GM12891 (cell line): ENCODE measurements around the gene CACNA1H.

Experiments
- DNase-seq: peaks from one replicate; pipeline ENCODE4 v3.0.0; 2011; ENCODE audit warnings: low spot score; ENCODE audit not compliant: insufficient read length
- FAIRE-seq: peaks from 2 replicates; lab custom pipeline; 2011; peaks lifted over from hg19 to GRCh38; lab: Jason Lieb, UNC
- PAX5 ChIP-seq: IDR thresholded peaks from 2 replicates; pipeline ENCODE4 v1.6.1; 2011; ENCODE audit warnings: low read length, moderate library complexity, mild to moderate bottlenecking; ENCODE audit not compliant: insufficient read depth, severe bottlenecking
- POLR2A ChIP-seq: IDR thresholded peaks from 2 replicates; pipeline ENCODE4 v1.6.1; 2011; ENCODE audit warnings: low read depth, low read length, control low read depth
- POLR2AphosphoS5 ChIP-seq: IDR thresholded peaks from 2 replicates; pipeline ENCODE4 v1.6.1; 2011; ENCODE audit warnings: low read depth, low read length, control low read depth
- POU2F2 ChIP-seq: IDR thresholded peaks from 2 replicates; pipeline ENCODE4 v1.6.1; 2011; ENCODE audit warnings: low read depth, mild to moderate bottlenecking, control low read depth, low read length, moderate library complexity
- SPI1 ChIP-seq: IDR thresholded peaks from 2 replicates; pipeline ENCODE4 v1.6.1; 2011; ENCODE audit warnings: low read depth, low read length, control low read depth
- TAF1 ChIP-seq: IDR thresholded peaks from 2 replicates; pipeline ENCODE4 v1.6.1; 2011; ENCODE audit warnings: low read depth, low read length, control low read depth

Gene CACNA1H

GRCh38 chr16:1113489-1113888 lies 39.4 kb upstream of the CACNA1H start:
- no peak for TF ChIP-seq TAF1
- no peak for TF ChIP-seq POLR2A
- no peak for TF ChIP-seq POLR2AphosphoS5
- TF ChIP-seq PAX5 = no peak
- no peak for TF ChIP-seq POU2F2
- no peak for TF ChIP-seq SPI1
- DNase-seq = no peak
- FAIRE-seq = no peak

- TF ChIP-seq TAF1 = no peak
- TF ChIP-seq POU2F2 = no peak
- DNase-seq (no peak), FAIRE-seq (no peak)
Observed at GRCh38 chr16:1113889-1114526, 38.9 kb upstream of the CACNA1H start.

- FAIRE-seq (no peak), DNase-seq (no peak)
- no peak for TF ChIP-seq PAX5
- TF ChIP-seq TAF1 = no peak
- no peak for TF ChIP-seq SPI1
Observed at GRCh38 chr16:1116693-1117077, 36.2 kb upstream of the CACNA1H start.

GRCh38 chr16:1117176-1117900 lies 35.6 kb upstream of the CACNA1H start:
- FAIRE-seq (no peak), DNase-seq (no peak)
- TF ChIP-seq POLR2AphosphoS5 (no peak), SPI1 (no peak), PAX5 (no peak), POU2F2 (no peak), POLR2A (no peak), TAF1 (no peak)

GRCh38 chr16:1117926-1118325 lies 35.0 kb upstream of the CACNA1H start:
- TF ChIP-seq POLR2A (no peak), PAX5 (no peak)
- FAIRE-seq (no peak), DNase-seq (no peak)

GRCh38 chr16:1119129-1119528 lies 33.8 kb upstream of the CACNA1H start:
- FAIRE-seq (no peak), DNase-seq (no peak)
- no peak for TF ChIP-seq TAF1
- no peak for TF ChIP-seq PAX5
- no peak for TF ChIP-seq POU2F2
- no peak for TF ChIP-seq POLR2AphosphoS5
- TF ChIP-seq SPI1 = no peak
- no peak for TF ChIP-seq POLR2A

- DNase-seq (no peak), FAIRE-seq (no peak)
- TF ChIP-seq POU2F2 (no peak), TAF1 (no peak)
Observed at GRCh38 chr16:1119766-1120576, 32.9 kb upstream of the CACNA1H start.

GRCh38 chr16:1120577-1120941 lies 32.3 kb upstream of the CACNA1H start:
- DNase-seq (no peak), FAIRE-seq (no peak)
- TF ChIP-seq PAX5 (no peak), POU2F2 (no peak), POLR2AphosphoS5 (no peak), SPI1 (no peak), TAF1 (no peak), POLR2A (no peak)

GRCh38 chr16:1121009-1121408 lies 31.9 kb upstream of the CACNA1H start:
- DNase-seq (no peak), FAIRE-seq (no peak)
- TF ChIP-seq PAX5 = no peak
- TF ChIP-seq SPI1 = no peak
- no peak for TF ChIP-seq TAF1
- TF ChIP-seq POLR2AphosphoS5 = no peak
- no peak for TF ChIP-seq POLR2A
- no peak for TF ChIP-seq POU2F2
